Neutrophil (primary cell): ENCODE data around the gene FBXW5.

Experiments
- H3K27ac ChIP-seq: fragments of 200-600 bp; sonication (generic); 2 replicates; pipeline ENCODE4 v1.5.1; 2016; ENCODE audit warnings: mild to moderate bottlenecking, moderate library complexity
- H3K27me3 ChIP-seq: fragments of 200-600 bp; sonication (generic); 2 replicates; pipeline ENCODE4 v1.6.0; 2016; ENCODE audit warnings: mild to moderate bottlenecking
- H3K36me3 ChIP-seq: fragments of 200-600 bp; sonication (generic); 2 replicates; pipeline ENCODE4 v1.5.1; 2017
- H3K4me1 ChIP-seq, 2 experiments: fragments of 200-600 bp in 1 of 2; sonication (generic) in 1 of 2; 1 replicate in 1 of 2; 2 replicates in 1 of 2; pipeline versions ENCODE4 v1.5.1 to v1.6.1; 2013 to 2016; ENCODE audit warnings: low read depth in 1 of 2, low read length in 1 of 2, mild to moderate bottlenecking in 1 of 2, moderate library complexity in 1 of 2; ENCODE audit not compliant: control insufficient read depth in 1 of 2, insufficient read depth in 1 of 2
- H3K4me3 ChIP-seq, 2 experiments: fragments of 200-600 bp in 1 of 2; sonication (generic) in 1 of 2; 1 replicate in 1 of 2; 2 replicates in 1 of 2; pipeline ENCODE4 v1.5.1; 2013 to 2016; ENCODE audit warnings: low read depth in 1 of 2, low read length in 1 of 2, mild to moderate bottlenecking in 1 of 2, moderate library complexity in 1 of 2
- H3K9me3 ChIP-seq: fragments of 200-600 bp; sonication (generic); 2 replicates; pipeline ENCODE4 v1.5.1; 2016
- TF ChIP-seq, protein P1 (sequence below): fragments of 200-600 bp; sonication (generic); IDR thresholded peaks from 2 replicates; pipeline ENCODE4 v1.5.1; 2016; ENCODE audit warnings: antibody characterized with exemption

FBXW5 gene

DNA sequence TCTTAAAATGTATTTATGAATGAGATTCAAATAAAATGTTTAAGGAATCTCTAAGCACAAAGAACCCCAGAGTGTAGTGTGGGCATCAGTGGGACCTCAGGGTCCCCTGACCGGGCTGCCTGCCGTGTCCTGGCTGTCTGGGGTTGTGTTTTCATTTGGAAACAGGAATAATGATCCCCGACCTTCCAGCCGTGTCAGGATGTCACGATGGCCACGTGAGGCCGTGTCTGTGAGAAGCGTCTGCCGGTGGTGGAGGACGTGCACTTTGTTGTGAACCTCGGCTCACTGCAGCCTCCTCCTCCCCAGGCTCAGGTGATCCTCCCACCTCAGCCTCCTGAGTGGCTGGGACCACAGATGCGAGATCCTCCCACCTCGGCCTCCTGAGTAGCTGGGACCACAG, 53.9 kb downstream of the FBXW5 start:
- peaks cover 25% of the 10 kb centered on the region for H3K36me3 ChIP-seq
- no peaks in the 10 kb centered on the region for H3K9me3 ChIP-seq
- H3K4me1 ChIP-seq, result peaks cover 16% of the 10 kb centered on the region in 2 experiments
- H3K4me3 ChIP-seq, result no peak overlapping the region
- H3K27me3 ChIP-seq, result no peaks in the 10 kb centered on the region
- TF ChIP-seq, protein P1, sequence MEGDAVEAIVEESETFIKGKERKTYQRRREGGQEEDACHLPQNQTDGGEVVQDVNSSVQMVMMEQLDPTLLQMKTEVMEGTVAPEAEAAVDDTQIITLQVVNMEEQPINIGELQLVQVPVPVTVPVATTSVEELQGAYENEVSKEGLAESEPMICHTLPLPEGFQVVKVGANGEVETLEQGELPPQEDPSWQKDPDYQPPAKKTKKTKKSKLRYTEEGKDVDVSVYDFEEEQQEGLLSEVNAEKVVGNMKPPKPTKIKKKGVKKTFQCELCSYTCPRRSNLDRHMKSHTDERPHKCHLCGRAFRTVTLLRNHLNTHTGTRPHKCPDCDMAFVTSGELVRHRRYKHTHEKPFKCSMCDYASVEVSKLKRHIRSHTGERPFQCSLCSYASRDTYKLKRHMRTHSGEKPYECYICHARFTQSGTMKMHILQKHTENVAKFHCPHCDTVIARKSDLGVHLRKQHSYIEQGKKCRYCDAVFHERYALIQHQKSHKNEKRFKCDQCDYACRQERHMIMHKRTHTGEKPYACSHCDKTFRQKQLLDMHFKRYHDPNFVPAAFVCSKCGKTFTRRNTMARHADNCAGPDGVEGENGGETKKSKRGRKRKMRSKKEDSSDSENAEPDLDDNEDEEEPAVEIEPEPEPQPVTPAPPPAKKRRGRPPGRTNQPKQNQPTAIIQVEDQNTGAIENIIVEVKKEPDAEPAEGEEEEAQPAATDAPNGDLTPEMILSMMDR, result no peak
- H3K27ac ChIP-seq, result no peak overlapping the region
